HG03565 (cell line): Measurements from ENCODE around the gene CNTN4.

Experiments
- ATAC-seq: cut with Tn5 transposase; IDR thresholded peaks from one replicate; pipeline ENCODE4 v1.9.1; 2021; ENCODE audit warnings: mild to moderate bottlenecking, moderate library complexity; ENCODE audit not compliant: unreplicated experiment

The CNTN4 gene

GRCh38 chr3:2377281-2377680, 278.6 kb downstream of the CNTN4 start:
- no peak for ATAC-seq

GRCh38 chr3:2390926-2391532, 292.4 kb downstream of the CNTN4 start:
- ATAC-seq, result no peak

GRCh38 chr3:2391896-2392295, 293.2 kb downstream of the CNTN4 start:
- no peak for ATAC-seq

GRCh38 chr3:2392981-2393380, 294.3 kb downstream of the CNTN4 start:
- ATAC-seq, result no peak

GRCh38 chr3:2415083-2415482, 316.4 kb downstream of the CNTN4 start:
- ATAC-seq, result no peak

GRCh38 chr3:2420919-2421318, 322.3 kb downstream of the CNTN4 start:
- no peak for ATAC-seq

- ATAC-seq, result no peak
Observed at GRCh38 chr3:2423143-2423542, 324.5 kb downstream of the CNTN4 start.

GRCh38 chr3:2441558-2441957, 342.9 kb downstream of the CNTN4 start:
- ATAC-seq, result no peak

- no peak for ATAC-seq
Observed at GRCh38 chr3:2446146-2446545, 347.5 kb downstream of the CNTN4 start.

- no peak for ATAC-seq
Observed at GRCh38 chr3:2452249-2452648, 353.6 kb downstream of the CNTN4 start.

- no peak for ATAC-seq
Observed at GRCh38 chr3:2454865-2455264, 356.2 kb downstream of the CNTN4 start.

GRCh38 chr3:2456788-2457187, 358.1 kb downstream of the CNTN4 start:
- no peak for ATAC-seq

- ATAC-seq, result no peak
Observed at GRCh38 chr3:2458816-2459215, 360.1 kb downstream of the CNTN4 start.

GRCh38 chr3:2465842-2466241, 367.2 kb downstream of the CNTN4 start:
- no peak for ATAC-seq

- no peak for ATAC-seq
Observed at GRCh38 chr3:2468816-2469215, 370.1 kb downstream of the CNTN4 start.

- ATAC-seq, result no peak
Observed at GRCh38 chr3:2476996-2477395, 378.3 kb downstream of the CNTN4 start.

GRCh38 chr3:2477620-2478019, 379.0 kb downstream of the CNTN4 start:
- no peak for ATAC-seq

GRCh38 chr3:2484162-2485026, 385.7 kb downstream of the CNTN4 start:
- ATAC-seq, result no peak

- no peak for ATAC-seq
Observed at GRCh38 chr3:2485027-2485375, 386.3 kb downstream of the CNTN4 start.

- no peak for ATAC-seq
Observed at GRCh38 chr3:2495746-2496145, 397.1 kb downstream of the CNTN4 start.

GRCh38 chr3:2504912-2505311, 406.2 kb downstream of the CNTN4 start:
- ATAC-seq, result no peak

- ATAC-seq, result no peak
Observed at GRCh38 chr3:2506776-2507175, 408.1 kb downstream of the CNTN4 start.
